ENCODE results near the gene WBP1L.
"Not testable (repeated sequence)": the region's sequence is repeated elsewhere in the genome, so short reads cannot be mapped to it uniquely, and the experiment has no call there.

WBP1L gene
- total RNA-seq, result 63.7 to 89.9 (median 78.2) reads per million in 4 experiments

DNA sequence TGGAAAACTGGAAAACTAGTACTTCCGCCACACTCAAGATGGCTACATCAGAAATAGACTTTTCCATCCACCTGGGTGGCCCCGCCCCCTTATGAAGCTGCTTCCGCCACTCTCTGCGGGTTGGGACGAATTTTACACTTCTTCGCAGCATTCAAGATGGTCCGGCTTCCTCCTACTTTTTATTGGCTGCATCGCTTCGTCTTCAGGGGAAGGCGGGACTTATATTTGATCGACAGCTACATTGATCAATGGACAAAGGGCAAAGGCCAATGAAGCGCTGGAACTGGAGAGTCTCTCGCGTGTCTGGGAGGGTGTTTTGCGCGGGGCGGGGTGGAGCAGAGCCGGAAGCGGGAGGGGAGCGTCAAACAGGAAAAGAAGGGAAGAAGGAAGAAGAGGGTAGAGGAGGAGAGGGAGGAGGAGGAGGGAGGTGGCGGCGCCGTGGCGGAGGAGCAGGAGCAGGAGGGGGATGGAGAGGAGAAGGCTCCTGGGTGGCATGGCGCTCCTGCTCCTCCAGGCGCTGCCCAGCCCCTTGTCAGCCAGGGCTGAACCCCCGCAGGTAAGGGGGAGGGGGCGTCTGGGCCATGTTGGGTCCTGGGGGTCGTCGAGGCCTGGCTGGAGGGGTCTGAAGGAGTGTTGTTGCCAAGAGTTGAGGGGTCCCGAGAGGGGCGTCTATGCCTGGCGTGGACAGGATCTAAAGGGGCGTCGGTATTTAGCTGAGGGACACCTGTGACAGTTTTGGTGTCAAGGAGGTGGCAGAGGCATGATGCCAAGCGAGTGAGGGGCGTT, at the start of gene WBP1L:
Gene WBP1L (plus strand): TSS at position 361 of the 786 bp plus-strand sequence. CDS start 106 bp downstream, at position 467.
- peak; percentile 91 for DNase-seq

DNA sequence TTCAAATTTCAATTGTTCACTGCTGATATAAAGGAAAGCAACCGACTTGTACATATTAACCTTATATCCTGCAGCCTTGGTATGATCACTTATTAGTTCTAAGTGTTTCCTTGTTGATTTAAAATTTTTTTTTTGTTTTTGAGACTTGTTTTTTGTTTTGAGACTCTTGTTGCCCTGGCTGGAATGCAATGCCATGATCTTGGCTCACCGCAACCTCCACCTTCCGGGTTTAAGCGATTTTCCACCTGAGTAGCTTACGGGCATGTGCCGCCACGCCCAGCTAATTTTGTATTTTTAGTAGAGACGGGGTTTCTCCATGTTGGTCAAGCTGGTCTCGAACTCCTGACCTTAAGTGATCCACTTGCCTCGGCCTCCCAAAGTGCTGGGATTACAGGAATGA, 48.3 kb upstream of the WBP1L start:
- DNase-seq, result not testable (repeated sequence)

DNA sequence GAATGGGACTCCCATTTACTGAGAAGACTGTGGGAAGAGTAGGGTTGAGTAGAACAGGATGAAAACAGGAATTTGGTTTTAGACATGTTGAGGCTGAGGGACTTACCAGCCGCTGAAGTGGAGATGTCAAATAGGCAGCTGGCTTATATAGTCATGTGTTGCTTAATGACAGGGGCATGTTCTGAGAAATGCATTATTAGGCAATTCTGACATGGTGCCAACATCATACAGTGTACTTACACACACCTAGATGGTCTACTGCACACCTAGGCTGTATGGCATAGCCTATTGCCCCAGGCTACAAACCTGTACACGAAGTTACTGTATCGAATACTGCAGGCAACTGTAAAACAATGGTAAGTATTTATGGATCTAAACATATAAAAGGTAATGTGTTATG, 47.0 kb upstream of the WBP1L start:
- no peak for DNase-seq

DNA sequence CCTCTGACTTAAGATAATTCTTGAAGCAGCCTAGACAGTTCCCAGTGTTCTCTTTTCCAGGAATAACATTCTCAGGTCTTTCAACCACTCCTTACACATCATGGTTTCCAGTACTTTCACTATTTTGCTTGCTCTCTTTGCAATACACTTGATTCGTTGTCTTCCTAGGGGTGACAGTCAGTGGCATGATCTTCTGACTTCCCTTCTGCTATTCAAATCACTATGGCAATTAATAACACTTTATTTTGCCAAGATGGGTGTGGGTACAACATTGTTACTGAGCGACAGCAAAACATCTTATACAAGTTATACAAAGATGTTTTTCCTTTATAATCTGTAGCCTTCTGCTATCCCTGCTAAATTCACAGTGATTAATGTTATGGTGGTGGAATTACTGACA, 44.9 kb upstream of the WBP1L start:
- no peak for DNase-seq

DNA sequence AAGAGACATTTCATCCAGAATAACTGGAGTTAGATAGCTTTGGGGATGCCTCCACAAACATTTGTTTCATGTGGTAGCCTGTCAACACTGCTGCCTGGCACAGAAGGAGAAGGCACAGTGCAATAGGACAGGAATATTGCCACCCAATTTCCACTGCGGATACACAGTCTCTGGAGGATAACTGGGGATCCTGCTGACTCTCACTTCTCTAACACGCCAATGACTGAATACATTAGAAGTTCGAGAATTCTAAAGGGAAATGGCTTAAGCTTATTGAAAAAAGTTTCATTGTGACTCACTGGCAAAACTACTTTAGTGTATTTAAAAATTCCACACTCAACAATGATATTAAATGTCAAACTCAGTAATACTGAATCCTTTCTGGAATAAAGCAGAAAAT, 42.5 kb upstream of the WBP1L start:
- no peak for DNase-seq

DNA sequence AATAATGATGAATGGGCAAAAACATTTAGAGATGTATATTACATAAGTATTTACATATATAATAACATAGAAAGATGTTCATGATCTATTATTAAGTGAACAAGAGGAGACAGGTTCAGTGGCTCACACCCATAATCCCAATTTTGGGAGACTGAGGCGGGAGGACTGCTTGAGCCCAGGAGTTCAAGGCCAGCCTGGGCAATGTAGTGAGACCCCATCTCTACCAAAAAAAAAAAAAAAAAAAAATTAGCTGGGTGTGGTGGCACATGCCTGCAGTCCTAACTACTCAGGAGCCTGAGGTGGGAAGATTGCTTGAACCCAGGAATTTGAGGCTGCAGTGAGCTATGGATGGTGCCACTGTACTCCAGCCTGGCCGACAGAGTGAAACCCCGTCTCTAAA, 42.0 kb upstream of the WBP1L start:
- no peak for DNase-seq

DNA sequence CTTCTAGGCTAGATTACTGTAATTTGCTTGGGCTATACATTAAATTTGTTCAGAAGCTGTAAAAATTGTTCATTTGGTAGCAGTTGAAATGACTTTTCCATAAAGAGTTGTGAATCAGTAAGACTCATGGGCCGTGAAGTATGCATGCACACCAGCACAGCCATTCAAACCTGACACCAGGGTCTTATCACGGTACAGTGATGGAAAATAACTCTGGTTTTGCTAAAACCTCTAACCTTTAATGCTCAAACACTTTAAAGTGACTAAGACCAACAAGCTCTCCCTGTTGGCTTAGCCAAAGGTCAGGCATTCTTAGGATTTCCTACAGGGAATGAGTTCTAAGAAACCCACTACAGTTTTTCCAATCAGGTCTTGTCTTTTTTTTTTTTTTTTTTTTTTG, 41.0 kb upstream of the WBP1L start:
- DNase-seq, result no peak

DNA sequence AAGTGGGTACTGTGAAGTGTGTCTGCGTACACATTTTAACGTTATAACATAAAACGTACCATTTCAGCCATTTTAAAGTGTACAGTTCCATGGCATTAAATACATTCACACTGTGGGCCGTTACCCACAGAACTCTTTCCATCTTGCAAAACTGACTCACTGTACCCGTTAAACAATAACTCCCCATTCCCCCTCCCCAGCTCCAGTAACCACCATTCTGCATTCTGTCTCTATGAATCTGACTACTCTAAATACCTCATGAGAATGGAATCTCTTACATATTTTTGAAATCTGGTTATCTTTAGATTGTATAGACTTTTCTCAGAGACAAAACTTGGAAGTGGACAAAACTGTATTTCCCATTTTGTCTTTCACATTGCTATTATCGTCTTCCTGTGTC, 38.8 kb upstream of the WBP1L start:
- no peak for DNase-seq

DNA sequence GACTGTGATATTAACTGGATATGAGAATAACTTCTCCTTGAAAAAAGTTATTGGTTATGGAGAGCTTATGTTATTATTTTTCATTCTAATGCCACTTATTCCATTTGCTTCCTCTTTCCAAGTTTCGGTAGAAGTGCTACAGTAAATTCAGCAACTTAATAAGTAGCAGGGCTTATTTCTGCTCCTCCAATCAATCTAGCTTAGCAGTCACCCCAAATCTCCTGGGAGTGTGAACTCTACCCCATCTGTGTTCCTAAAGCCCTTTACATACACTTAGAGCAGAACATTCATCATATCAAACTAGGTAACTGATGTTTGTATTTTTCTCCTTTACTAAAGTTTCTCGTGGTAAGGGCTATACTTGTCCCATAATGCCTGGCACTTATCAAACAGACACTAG, 38.2 kb upstream of the WBP1L start:
- no peak for DNase-seq

DNA sequence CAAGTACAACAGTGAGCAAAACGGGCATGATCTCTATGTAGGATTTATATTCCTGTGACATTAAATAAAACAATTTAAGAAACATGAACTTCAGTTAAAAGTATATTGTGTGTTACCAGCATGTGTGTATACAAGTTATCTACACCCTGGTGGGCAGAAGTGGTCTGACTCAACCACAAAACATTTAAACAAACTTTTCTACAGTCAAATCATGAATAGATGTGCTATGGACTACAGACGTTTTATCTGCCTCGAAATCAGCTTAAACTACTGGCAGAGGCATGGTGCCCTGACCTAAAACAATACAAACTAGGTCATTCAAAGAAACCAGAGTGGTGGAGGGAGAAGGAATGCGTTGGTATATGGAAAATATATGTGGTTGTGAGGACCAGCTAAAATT, 33.1 kb upstream of the WBP1L start:
- no peak for DNase-seq

DNA sequence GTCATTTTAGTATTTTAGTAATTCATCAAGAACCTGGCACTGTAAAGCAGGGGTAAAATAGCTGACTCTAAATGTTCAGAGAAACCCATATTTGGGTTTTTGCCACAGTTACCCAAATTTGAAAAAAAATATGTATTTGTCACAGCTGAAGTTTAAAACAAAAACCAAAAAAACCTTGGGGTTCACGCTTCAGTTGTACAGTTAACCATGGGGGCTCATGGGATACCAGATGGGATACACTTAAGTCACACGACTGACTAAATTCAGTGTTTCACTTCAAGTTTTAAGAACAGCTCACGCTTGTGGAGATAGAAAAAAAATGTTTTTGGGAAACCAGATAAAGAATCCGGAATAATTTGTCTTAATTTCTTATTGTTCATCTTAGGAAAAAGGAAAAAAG, 31.7 kb upstream of the WBP1L start:
- no peak for DNase-seq

DNA sequence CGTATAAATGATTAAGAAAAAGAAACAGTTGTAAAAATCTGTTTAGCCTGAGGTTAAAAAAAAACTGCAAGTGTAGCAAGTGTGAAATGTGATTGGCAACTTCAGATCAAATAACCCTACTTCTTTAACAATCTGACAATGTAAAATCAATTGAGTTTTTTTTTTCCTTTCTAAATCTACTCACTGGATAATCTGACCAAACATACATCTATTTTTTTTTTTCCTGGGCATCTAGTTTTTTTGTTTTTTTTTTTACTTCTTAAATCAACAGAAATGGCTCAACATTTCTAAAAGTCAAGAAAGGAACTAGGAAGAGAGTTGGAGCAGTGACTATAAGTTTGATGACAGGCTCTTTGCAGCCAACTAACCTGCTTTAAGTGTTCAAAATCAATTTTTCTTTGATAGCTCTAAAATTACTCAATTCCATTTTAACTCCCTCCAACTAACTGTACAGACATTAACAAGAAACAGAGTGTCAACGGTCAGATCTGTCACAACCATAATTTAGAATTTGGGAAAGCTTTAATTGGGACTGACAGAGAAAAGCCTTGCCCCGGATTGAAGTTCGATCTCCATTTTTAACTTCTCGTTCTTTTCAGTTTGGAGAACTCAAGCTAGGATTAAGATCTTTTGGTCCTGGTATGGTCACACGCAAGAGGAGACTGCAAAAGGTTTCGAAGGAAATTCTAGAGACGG, 30.8 kb upstream of the WBP1L start:
- DNase-seq, result no peak

DNA sequence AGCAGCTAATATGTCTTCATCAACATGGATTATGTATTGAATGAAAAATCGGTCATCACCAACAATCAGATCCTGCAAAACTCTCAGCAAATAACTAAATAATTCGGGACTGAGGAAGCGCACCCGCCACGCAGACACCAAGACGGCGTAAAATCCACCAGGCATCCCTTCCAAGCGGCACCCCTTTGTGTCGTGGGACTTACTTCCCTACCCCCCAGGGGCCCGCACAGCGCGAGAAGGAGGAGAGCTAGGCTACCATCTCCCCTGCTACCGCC, 30.3 kb upstream of the WBP1L start:
- no peak for DNase-seq

DNA sequence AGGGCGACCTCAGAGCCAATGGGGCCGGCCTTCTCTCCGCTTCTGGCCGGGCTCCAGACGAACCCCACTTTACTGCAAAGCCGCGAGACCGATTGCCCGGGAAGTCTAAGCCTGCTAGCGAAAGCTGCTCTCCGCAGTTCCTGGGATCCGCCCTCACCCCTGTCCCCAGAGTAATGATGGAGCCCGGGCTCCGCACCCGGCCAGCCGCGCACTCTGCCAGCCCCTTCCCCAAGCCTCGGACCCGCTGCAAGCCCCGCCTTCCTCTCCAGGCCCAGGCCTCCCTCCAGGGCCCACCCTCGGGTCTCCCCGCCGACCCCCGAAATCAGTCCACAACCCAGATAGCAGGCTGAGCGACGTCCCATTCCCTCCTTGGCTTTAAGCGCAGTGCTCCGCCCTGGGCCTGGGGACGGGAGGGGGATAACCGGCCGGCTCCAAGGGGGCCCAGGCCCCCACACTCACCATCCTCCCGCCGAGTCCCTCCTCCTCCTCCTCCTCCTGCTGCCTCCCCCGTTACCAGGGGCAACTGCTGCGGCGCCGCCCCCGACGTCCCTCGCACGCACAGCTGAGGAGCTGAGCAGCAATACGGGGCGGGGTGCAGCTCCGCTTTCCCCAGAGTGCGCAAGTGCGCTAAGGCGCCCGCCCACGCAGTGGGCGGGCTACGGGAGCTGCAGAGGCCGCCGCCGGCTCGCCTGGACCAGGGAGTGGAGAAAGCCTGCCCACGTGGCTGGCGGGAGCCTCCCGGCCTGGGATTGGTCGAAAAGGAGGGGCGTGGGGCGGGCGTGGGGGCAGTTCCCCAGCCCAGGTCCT, 29.7 kb upstream of the WBP1L start, which contains the start of gene ARL3:
Gene ARL3 (minus strand): TSS at position 584 of the 807 bp plus-strand sequence. CDS start 122 bp downstream, at position 462.
- peak; percentile 89 for DNase-seq

DNA sequence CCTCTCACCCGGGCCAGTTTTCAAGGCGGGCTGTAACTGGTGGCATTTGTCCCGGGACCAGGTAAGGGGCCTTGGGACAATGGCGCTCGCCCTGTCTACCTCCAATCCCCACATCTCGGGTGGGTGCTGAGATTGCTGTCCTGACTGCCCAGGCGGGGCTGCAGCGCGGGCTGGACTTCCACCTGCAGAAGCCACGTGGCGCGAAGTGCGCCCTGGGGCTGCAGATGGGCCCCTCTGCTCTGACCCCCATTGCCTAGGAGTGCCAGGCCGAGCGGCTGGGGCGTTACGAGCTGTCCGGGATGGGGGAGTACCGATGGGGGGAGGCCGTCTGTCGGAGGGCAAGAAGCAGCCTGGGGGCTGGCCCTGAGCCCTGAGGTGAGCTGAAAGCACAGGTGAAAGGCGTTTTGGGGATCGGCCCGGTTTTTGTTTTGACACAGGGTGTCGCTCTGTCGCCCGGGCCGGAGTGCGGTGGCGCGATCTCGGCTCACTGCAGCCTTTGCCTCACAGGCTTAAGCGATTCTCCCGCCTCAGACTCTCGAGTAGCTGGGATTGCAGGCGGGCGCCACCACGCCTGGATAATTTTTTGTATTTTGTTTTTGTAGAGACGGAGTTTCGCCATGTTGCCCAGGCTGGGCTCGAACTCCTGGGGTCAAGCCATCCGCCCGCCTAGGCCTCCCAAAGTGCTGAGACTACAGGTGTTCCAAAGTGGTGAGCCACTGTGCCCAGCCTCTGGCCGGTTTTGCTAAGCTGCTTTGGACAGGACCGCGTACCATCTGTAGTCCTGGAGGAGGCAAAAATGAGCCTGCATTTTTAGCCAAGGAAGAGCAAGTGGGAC, 28.9 kb upstream of the WBP1L start, which contains the start of gene SFXN2:
Gene SFXN2 (plus strand): TSS at position 16 of the 835 bp plus-strand sequence. CDS start 12,001 bp downstream, outside the sequence.
- peak; percentile 26 for DNase-seq

DNA sequence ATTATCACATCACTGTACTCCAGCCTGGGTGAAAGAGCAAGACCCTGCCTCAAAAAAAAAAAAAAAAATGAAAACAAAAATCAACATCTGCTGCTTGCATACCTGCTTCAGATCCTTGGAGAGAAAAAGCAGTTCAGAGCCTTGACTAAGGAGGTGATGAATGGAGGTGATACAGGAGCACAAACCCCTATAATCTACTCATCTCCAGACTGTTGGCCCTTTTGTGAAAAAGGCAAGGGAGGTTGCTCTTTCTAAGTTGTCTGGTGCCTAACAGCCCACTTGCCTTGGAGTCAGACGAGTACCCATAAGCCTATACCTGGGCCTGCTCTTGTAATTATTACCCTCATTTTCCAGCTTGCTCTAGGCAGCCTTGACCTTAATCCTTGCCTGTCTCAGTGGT, 27.9 kb upstream of the WBP1L start:
- no peak for DNase-seq

DNA sequence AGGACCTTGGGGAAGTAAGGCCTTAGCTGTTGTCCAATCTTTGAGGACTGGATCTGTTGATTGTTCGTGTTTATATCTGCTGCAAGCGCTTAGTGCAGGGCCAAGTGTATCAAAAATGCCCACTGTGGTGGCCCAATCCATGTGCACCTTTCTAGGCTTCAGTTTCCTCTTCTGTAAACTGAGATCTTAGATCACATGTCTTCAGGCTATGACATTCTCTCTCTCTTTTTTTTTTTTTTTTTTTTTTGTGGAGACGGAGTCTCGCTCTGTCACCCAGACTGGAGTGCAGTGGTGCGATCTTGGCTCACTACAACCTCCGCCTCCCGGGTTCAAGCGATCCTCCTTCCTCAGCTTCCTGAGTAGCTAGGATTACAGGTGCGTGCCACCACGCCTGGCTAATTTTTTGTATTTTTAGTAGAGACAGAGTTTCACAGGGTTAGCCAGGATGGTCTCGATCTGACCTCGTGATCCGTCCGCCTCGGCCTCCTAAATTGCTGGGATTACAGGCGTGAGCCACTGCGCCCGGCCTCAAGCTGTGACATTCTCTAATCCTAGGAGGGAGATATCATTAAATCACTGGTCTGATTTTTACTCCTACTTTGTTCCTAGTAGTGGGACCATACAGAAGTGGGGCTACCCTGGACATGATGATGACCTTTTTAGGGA, 26.7 kb upstream of the WBP1L start:
- not testable (repeated sequence) for DNase-seq

DNA sequence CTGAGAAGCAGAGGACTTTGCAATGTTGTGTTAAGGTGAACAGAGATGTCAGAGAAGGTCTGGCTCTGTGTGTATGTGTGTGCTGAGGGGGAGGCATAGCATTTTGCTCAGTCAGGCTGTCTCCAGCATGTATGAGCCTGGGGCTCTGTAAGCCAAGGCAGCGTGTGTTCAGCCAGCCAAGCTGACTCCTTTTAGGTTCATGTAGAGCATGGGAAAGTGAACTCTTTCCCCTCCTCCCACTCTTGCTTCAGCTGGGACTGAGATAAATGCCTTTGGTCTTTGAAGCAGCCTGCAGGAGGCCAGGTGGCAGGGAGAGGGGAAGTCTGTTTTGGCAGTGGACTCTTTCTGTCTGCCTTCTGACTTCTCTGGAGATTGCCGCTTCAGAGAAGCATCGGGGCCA, 25.5 kb upstream of the WBP1L start:
- no peak for DNase-seq

DNA sequence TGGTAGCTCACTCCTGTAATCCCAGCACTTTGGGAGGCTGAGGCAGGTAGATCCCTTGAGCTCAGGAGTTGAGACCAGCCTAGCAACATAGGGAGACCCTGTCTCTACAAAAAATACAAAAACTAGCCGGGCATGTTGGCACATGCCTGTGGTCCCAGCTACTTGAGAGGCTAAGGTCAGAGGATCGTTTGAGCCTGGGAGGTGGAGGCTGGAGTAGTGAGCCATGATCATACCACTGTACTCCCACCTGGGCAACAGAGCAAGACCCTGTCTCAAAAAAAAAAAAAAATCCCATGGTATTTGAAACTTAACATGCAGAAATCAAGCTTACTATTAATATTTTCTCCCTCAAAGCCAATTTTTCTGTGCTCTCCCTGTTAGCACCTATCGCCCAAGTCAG, 23.4 kb upstream of the WBP1L start:
- DNase-seq, result no peak

DNA sequence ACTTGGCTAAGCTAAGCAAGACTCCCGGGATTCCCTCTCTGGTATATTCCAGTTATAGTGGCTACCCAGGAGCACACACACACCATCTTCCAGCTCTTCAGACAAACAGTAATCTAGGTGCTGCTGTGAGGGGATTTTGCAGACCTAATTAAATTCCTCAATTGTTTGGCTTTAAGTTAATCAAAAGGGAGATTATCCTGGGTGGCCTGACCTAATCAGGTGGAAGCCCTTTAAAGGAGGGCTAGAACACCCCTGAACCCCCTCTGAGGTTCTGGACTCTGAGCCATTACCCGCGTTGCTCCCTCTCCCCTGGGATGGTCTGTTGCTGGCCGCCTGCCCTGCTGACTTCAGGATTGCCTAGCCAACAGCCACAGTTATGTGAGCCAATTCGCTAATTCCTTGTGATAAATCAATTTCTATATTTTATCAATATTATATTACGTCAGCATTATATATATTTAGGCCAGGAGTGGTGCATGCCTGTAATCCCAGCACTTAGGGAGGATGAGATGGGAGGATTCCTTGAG, 22.9 kb upstream of the WBP1L start:
- DNase-seq, result no peak

DNA sequence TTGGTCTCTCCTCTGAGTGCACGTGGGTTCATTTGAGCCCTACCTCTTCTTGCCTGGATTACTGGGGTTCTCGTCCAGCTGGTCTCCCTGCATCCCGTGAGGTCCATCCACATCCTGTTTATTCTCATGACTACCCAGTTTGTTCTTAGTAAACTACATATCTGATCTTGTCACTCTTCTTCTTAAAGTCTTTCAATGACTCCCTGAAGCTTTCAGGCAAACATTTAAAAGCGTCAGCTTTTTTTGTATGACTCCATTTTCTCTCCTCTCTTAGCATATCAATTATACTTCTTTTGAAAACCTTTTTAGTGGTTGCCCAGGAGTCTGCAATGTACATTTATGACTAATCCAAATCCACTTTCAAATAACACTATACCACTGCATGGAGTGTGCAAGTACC, 21.8 kb upstream of the WBP1L start:
- no peak for DNase-seq

DNA sequence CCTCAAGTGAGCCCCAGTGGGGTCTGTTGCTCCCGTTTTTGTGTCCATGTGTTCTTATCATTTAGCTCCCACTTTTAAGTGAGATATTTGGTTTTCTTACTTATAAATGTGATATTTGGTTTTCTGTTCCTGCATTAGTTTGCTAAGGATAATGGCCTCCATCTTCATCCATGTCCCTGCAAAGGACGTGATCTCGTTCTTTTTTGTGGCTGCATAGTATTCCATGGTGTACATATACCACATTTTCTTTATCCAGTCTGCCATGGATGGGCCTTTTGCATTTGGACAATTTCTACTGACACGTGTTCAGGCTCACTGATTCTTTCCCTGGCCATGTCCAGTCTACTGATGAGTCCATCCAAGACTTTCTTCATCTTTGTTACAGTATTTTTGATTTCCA, 19.8 kb upstream of the WBP1L start:
- no peak for DNase-seq

All from effector CD8-positive, alpha-beta T cell (primary cell).